GM23338 (cell line): ENCODE measurements around the gene TEKT5. TPM values are rescaled to one million over a fixed set of nuclear protein-coding genes. Genes with fewer than 3 reads are reported as not detected.
"Not testable (repeated sequence)": the region's sequence is repeated elsewhere in the genome, so short reads cannot be mapped to it uniquely, and the experiment has no call there.

ENCODE experiments used
- ATAC-seq: fragments of 200-7000 bp; cut with Tn5 transposase; 3 replicates; pipeline ENCODE4 v1.9.1; 2020
- DNase-seq: peaks from one replicate; pipeline ENCODE4 v3.0.0-alpha.2; 2015; ENCODE audit warnings: low spot score
- H2AFZ ChIP-seq: fragments of 200-600 bp; sonication (generic); 2 replicates; pipeline ENCODE4 v1.8.0; 2016; ENCODE audit warnings: antibody characterized with exemption, mild to moderate bottlenecking, moderate library complexity
- H3F3A ChIP-seq: fragments of 200-600 bp; sonication (generic); replicated peaks from 2 replicates; pipeline ENCODE4 v1.8.0; 2017; ENCODE audit warnings: antibody characterized with exemption, mixed run types, low read depth
- H3K27ac ChIP-seq: fragments of 200-600 bp; sonication (generic); 2 replicates; pipeline ENCODE4 v1.6.1; 2016; ENCODE audit warnings: low read depth
- H3K27me3 ChIP-seq: fragments of 200-600 bp; sonication (generic); 2 replicates; pipeline ENCODE4 v1.8.0; 2016; ENCODE audit warnings: mild to moderate bottlenecking, mixed run types, moderate library complexity; ENCODE audit not compliant: insufficient read depth
- H3K36me3 ChIP-seq: fragments of 200-600 bp; sonication (generic); 2 replicates; pipeline ENCODE4 v1.8.0; 2016; ENCODE audit warnings: mild to moderate bottlenecking; ENCODE audit not compliant: insufficient read depth
- H3K4me1 ChIP-seq: fragments of 200-600 bp; sonication (generic); 2 replicates; pipeline ENCODE4 v1.8.0; 2016; ENCODE audit warnings: mild to moderate bottlenecking, moderate library complexity; ENCODE audit not compliant: insufficient read depth
- H3K4me2 ChIP-seq: fragments of 200-600 bp; sonication (generic); 2 replicates; pipeline ENCODE4 v1.7.1; 2017; ENCODE audit warnings: mixed run types
- H3K4me3 ChIP-seq: fragments of 200-600 bp; sonication (generic); 2 replicates; pipeline ENCODE4 v1.6.1; 2016; ENCODE audit warnings: mixed run types
- H3K79me2 ChIP-seq: fragments of 200-600 bp; sonication (generic); replicated peaks from 2 replicates; pipeline ENCODE4 v1.8.0; 2017; ENCODE audit warnings: mild to moderate bottlenecking; ENCODE audit not compliant: insufficient read depth
- H3K9me2 ChIP-seq: fragments of 200-600 bp; sonication (generic); 2 replicates; pipeline ENCODE4 v1.8.0; 2017; ENCODE audit not compliant: insufficient read depth
- H4K20me1 ChIP-seq: fragments of 200-600 bp; sonication (generic); replicated peaks from 2 replicates; pipeline ENCODE4 v1.8.0; 2017; ENCODE audit warnings: mild to moderate bottlenecking; ENCODE audit not compliant: insufficient read depth
- H3K27ac Mint-ChIP-seq: 2 replicates; pipeline ENCODE4 v1.8.0; 2020; ENCODE audit warnings: inconsistent platforms, mild to moderate bottlenecking, moderate library complexity, mixed read lengths
- H3K27me3 Mint-ChIP-seq: 3 replicates; pipeline ENCODE4 v1.8.0; 2022; ENCODE audit warnings: low read depth, mild to moderate bottlenecking, moderate library complexity, mixed read lengths, inconsistent platforms; ENCODE audit not compliant: insufficient read depth, poor library complexity
- H3K36me3 Mint-ChIP-seq: 3 replicates; pipeline ENCODE4 v1.8.0; 2021; ENCODE audit warnings: low read depth, mild to moderate bottlenecking, inconsistent platforms, moderate library complexity, mixed read lengths
- H3K4me1 Mint-ChIP-seq: 3 replicates; pipeline ENCODE4 v1.8.0; 2020; ENCODE audit warnings: mild to moderate bottlenecking, inconsistent platforms, mixed read lengths
- H3K4me3 Mint-ChIP-seq: 3 replicates; pipeline ENCODE4 v1.8.0; 2021; ENCODE audit warnings: moderate library complexity, mild to moderate bottlenecking, inconsistent platforms, mixed read lengths
- H3K9me3 Mint-ChIP-seq: 3 replicates; pipeline ENCODE4 v1.8.0; 2020; ENCODE audit warnings: moderate library complexity, mild to moderate bottlenecking, inconsistent platforms, mixed read lengths
- CREB1 ChIP-seq: fragments of 250-450 bp; sonication (Bioruptor Pico); IDR thresholded peaks from 2 replicates; pipeline ENCODE4 v1.5.0; 2020; ENCODE audit warnings: low read depth, mild to moderate bottlenecking, moderate library complexity
- EZH2 ChIP-seq: fragments of 200-600 bp; sonication (generic); IDR thresholded peaks from one replicate; pipeline ENCODE4 v1.8.0; 2017; ENCODE audit warnings: antibody characterized with exemption, mild to moderate bottlenecking, low read depth; ENCODE audit not compliant: unreplicated experiment
- EZH2phosphoT487 ChIP-seq: fragments of 200-600 bp; sonication (generic); IDR thresholded peaks from one replicate; pipeline ENCODE4 v1.8.1; 2018; ENCODE audit warnings: antibody characterized with exemption; ENCODE audit not compliant: unreplicated experiment
- JUNB ChIP-seq: IDR thresholded peaks from one replicate; pipeline ENCODE4 v1.6.1; 2016; ENCODE audit warnings: antibody characterized with exemption; ENCODE audit not compliant: unreplicated experiment
- NANOG ChIP-seq: IDR thresholded peaks from 2 replicates; pipeline ENCODE4 v1.6.1; 2016; ENCODE audit warnings: antibody characterized with exemption, borderline replicate concordance
- POLR2AphosphoS5 ChIP-seq: IDR thresholded peaks from 2 replicates; pipeline ENCODE4 v1.6.1; 2016; ENCODE audit warnings: antibody characterized with exemption, low read depth
- STAT1 ChIP-seq: IDR thresholded peaks from one replicate; pipeline ENCODE4 v1.6.1; 2016; ENCODE audit warnings: antibody characterized with exemption; ENCODE audit not compliant: unreplicated experiment
- ZNF114 ChIP-seq: fragments of 250-450 bp; sonication (Bioruptor Pico); IDR thresholded peaks from 2 replicates; pipeline ENCODE4 v1.5.0; 2020; ENCODE audit warnings: mild to moderate bottlenecking, moderate library complexity
- ZNF331 ChIP-seq: fragments of 250-450 bp; sonication (Bioruptor Pico); IDR thresholded peaks from 2 replicates; pipeline ENCODE4 v1.5.0; 2020; ENCODE audit warnings: low read depth, mild to moderate bottlenecking, moderate library complexity
- polyA plus RNA-seq: library from polyadenylated mRNA; unstranded; fragments of >200 nt; fragmentation: Nextera tagmentation; extraction: Ambion mirVana; gene quantifications from 2 replicates; pipeline ENCODE4 v1.2.1, GENCODE V29; 2016
- total RNA-seq: library from RNA; depleted of rRNA; stranded (reverse); fragments of >200 nt; shearing (Covaris generic); gene quantifications from 2 replicates; pipeline ENCODE4 v1.2.3, GENCODE V29; 2014
- TF ChIP-seq, protein P1 (sequence below): IDR thresholded peaks from 2 replicates; pipeline ENCODE4 v1.6.1; 2016; ENCODE audit warnings: antibody characterized with exemption
- TF ChIP-seq, protein P2 (sequence below), 2 experiments: fragments of 200-600 bp in 1 of 2; sonication (generic) in 1 of 2; conservative IDR thresholded peaks; 2 replicates each; pipeline versions ENCODE4 v1.5.1 to v1.6.1; 2016 to 2017; ENCODE audit warnings: antibody characterized with exemption in 2 of 2, low read depth in 2 of 2, mild to moderate bottlenecking in 2 of 2, moderate library complexity in 1 of 2

TEKT5 gene
- total and polyA plus RNA-seq, 2 experiments from 2014 or later = 0.52 TPM; not detected in 1

GRCh38 chr16:10681310-10682308, 13.1 kb downstream of the TEKT5 start:
- H3K4me3 ChIP-seq = no peak overlapping the region
- no peaks in the 10 kb centered on the region for H4K20me1 ChIP-seq
- H3K36me3 ChIP-seq = no peaks in the 10 kb centered on the region
- Mint-ChIP-seq H3K27me3 (peaks cover 2% of the 10 kb centered on the region), H3K4me1 (peaks cover 7% of the 10 kb centered on the region), H3K9me3 (no peaks in the 10 kb centered on the region; the same call in 2 of the 3 replicates), H3K36me3 (no peaks in the 10 kb centered on the region), H3K27ac (no peak overlapping the region), H3K4me3 (no peak overlapping the region)
- no peak overlapping the region for H3K27ac ChIP-seq
- no peaks in the 10 kb centered on the region for H3K9me2 ChIP-seq
- no peak for TF ChIP-seq EZH2
- TF ChIP-seq JUNB = no peak
- TF ChIP-seq, protein P1, sequence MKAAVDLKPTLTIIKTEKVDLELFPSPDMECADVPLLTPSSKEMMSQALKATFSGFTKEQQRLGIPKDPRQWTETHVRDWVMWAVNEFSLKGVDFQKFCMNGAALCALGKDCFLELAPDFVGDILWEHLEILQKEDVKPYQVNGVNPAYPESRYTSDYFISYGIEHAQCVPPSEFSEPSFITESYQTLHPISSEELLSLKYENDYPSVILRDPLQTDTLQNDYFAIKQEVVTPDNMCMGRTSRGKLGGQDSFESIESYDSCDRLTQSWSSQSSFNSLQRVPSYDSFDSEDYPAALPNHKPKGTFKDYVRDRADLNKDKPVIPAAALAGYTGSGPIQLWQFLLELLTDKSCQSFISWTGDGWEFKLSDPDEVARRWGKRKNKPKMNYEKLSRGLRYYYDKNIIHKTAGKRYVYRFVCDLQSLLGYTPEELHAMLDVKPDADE = no peak
- no peaks in the 10 kb centered on the region for H3K79me2 ChIP-seq
- no peaks in the 10 kb centered on the region for H3K4me1 ChIP-seq
- no peaks in the 10 kb centered on the region for H3K27me3 ChIP-seq
- ATAC-seq = no peak
- H2AFZ ChIP-seq = peak overlapping the region; percentile 69; the same call in 1 of the 2 replicates
- no peak for DNase-seq
- no peak overlapping the region for H3K4me2 ChIP-seq
- H3F3A ChIP-seq = no peaks in the 10 kb centered on the region

DNA sequence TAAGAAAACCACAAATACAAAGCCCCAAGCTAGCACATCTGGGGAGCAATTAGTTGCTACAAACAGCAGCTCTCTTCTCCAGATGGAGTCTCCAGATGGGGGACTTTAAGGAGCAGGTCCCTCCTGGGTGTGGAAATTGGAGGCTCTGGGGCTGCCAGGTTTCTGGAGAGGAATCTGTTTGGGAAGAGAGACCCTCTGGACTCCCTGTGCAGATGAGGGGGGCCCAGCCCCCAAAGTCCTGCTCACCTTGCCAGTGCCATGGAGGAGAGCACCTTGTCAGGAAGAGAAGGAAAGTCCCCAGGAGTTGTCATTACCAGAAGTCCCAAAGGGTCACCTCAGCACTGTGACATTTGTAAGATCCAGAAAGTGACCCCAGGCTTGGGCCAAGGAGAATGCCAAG, 14.8 kb downstream of the TEKT5 start:
- Histone ChIP-seq H3K27ac (no peak overlapping the region), H3K9me2 (no peaks in the 10 kb centered on the region), H3K4me2 (no peak overlapping the region), H4K20me1 (no peaks in the 10 kb centered on the region), H3K79me2 (no peaks in the 10 kb centered on the region), H3K36me3 (no peaks in the 10 kb centered on the region), H3F3A (no peaks in the 10 kb centered on the region), H3K27me3 (no peaks in the 10 kb centered on the region), H3K4me3 (no peak overlapping the region), H2AFZ (no peak overlapping the region), H3K4me1 (no peaks in the 10 kb centered on the region)
- Mint-ChIP-seq H3K4me1 (peaks cover 7% of the 10 kb centered on the region), H3K36me3 (no peaks in the 10 kb centered on the region), H3K27me3 (peaks cover 2% of the 10 kb centered on the region), H3K27ac (no peak overlapping the region), H3K4me3 (no peak overlapping the region), H3K9me3 (no peaks in the 10 kb centered on the region; the same call in 2 of the 3 replicates)
- TF ChIP-seq EZH2phosphoT487 (no peak), EZH2 (no peak), ZNF114 (no peak), ZNF331 (CRISPR knock-in tag) (no peak), JUNB (no peak), NANOG (no peak), STAT1 (no peak), CREB1 (CRISPR knock-in tag) (no peak), POLR2AphosphoS5 (no peak)
- TF ChIP-seq, protein P1 = no peak
- TF ChIP-seq, protein P2, sequence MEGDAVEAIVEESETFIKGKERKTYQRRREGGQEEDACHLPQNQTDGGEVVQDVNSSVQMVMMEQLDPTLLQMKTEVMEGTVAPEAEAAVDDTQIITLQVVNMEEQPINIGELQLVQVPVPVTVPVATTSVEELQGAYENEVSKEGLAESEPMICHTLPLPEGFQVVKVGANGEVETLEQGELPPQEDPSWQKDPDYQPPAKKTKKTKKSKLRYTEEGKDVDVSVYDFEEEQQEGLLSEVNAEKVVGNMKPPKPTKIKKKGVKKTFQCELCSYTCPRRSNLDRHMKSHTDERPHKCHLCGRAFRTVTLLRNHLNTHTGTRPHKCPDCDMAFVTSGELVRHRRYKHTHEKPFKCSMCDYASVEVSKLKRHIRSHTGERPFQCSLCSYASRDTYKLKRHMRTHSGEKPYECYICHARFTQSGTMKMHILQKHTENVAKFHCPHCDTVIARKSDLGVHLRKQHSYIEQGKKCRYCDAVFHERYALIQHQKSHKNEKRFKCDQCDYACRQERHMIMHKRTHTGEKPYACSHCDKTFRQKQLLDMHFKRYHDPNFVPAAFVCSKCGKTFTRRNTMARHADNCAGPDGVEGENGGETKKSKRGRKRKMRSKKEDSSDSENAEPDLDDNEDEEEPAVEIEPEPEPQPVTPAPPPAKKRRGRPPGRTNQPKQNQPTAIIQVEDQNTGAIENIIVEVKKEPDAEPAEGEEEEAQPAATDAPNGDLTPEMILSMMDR (conservative IDR thresholded peaks at IDR 0.05; ENCODE audit: low read depth in 2 of 2) = no peak
- ATAC-seq (no peak), DNase-seq (no peak)

- H3K79me2 ChIP-seq, H3K9me3 Mint-ChIP-seq, H3K27me3 ChIP-seq, H4K20me1 ChIP-seq, H3K27me3 Mint-ChIP-seq, H3K36me3 ChIP-seq, H3K27ac ChIP-seq, H2AFZ ChIP-seq, DNase-seq, H3K4me2 ChIP-seq, H3K36me3 Mint-ChIP-seq, H3K4me3 Mint-ChIP-seq, H3F3A ChIP-seq, H3K4me3 ChIP-seq, H3K27ac Mint-ChIP-seq, H3K4me1 Mint-ChIP-seq, H3K4me1 ChIP-seq, ATAC-seq, H3K9me2 ChIP-seq: not testable (repeated sequence)
Observed at GRCh38 chr16:10679441-10679840, 15.3 kb downstream of the TEKT5 start.
